ENCODE data around the gene KRTAP4-6.

- no peak for TF ChIP-seq CTCF (IDR thresholded peaks at IDR 0.05)
- TF ChIP-seq POLR2A (IDR thresholded peaks at IDR 0.05): no peak
Observed at GRCh38 chr17:41116297-41116696, 24.0 kb downstream of the KRTAP4-6 start.

All from lower leg skin (tissue), 3 donors.